Epithelial cell of prostate (primary cell): ENCODE data around the gene GLYR1.
"Not testable (repeated sequence)": the region's sequence is repeated elsewhere in the genome, so short reads cannot be mapped to it uniquely, and the experiment has no call there.

ENCODE experiments used
- DNase-seq: peaks from one replicate; pipeline ENCODE4 v3.0.0-alpha.2; 2011; ENCODE audit warnings: low read depth, low spot score
- H3K27ac ChIP-seq: fragments of 450-650 bp; 2 replicates; pipeline ENCODE4 v1.5.1; 2017; ENCODE audit warnings: mild to moderate bottlenecking

Gene GLYR1

GRCh38 chr16:4795181-4795827 lies 51.8 kb downstream of the GLYR1 start, which contains the start of gene SMIM22:
SMIM22 (plus strand) TSS chr16:4795369; CDS start chr16:4795735, 366 bp downstream.
- no peak for DNase-seq
- no peak within 1 kb of the TSS for H3K27ac ChIP-seq

- DNase-seq = no peak
- no peak overlapping the region for H3K27ac ChIP-seq
Observed at GRCh38 chr16:4792951-4793513, 54.1 kb downstream of the GLYR1 start.

GRCh38 chr16:4790871-4791270 lies 56.2 kb downstream of the GLYR1 start:
- no peak overlapping the region for H3K27ac ChIP-seq
- no peak for DNase-seq

- no peak for DNase-seq
- no peak overlapping the region for H3K27ac ChIP-seq
Observed at GRCh38 chr16:4790261-4790660, 56.8 kb downstream of the GLYR1 start.

GRCh38 chr16:4788910-4789309 lies 58.2 kb downstream of the GLYR1 start:
- no peak for DNase-seq
- no peak overlapping the region for H3K27ac ChIP-seq

GRCh38 chr16:4788489-4788889 lies 58.6 kb downstream of the GLYR1 start:
- H3K27ac ChIP-seq = no peak overlapping the region
- no peak for DNase-seq

GRCh38 chr16:4787627-4788482 lies 59.2 kb downstream of the GLYR1 start, which contains the start of gene SEPTIN12:
SEPTIN12 (minus strand) TSS chr16:4788345; CDS start chr16:4787645, 700 bp downstream.
- DNase-seq = no peak
- H3K27ac ChIP-seq = no peak within 1 kb of the TSS

GRCh38 chr16:4787068-4787467 lies 60.0 kb downstream of the GLYR1 start:
- DNase-seq = no peak
- H3K27ac ChIP-seq = no peak overlapping the region

- no peak overlapping the region for H3K27ac ChIP-seq
- DNase-seq = no peak
Observed at GRCh38 chr16:4785758-4786433, 61.2 kb downstream of the GLYR1 start.

- H3K27ac ChIP-seq, DNase-seq: not testable (repeated sequence)
Observed at GRCh38 chr16:4784444-4784987, 62.6 kb downstream of the GLYR1 start.

- DNase-seq = no peak
Observed at GRCh38 chr16:4783951-4784336, 63.1 kb downstream of the GLYR1 start.

GRCh38 chr16:4783251-4783950 lies 63.7 kb downstream of the GLYR1 start:
- no peak for DNase-seq
- H3K27ac ChIP-seq = no peak overlapping the region

More at GRCh38 chr16:4783951-4784336, 63.1 kb downstream of the GLYR1 start:
- no peak overlapping the region for H3K27ac ChIP-seq

- DNase-seq = no peak
- no peak overlapping the region for H3K27ac ChIP-seq
Observed at GRCh38 chr16:4780235-4780634, 66.9 kb downstream of the GLYR1 start.

GRCh38 chr16:4778050-4778392 lies 69.1 kb downstream of the GLYR1 start:
- H3K27ac ChIP-seq = no peak overlapping the region
- no peak for DNase-seq

GRCh38 chr16:4777339-4778049 lies 69.6 kb downstream of the GLYR1 start:
- no peak overlapping the region for H3K27ac ChIP-seq
- DNase-seq = no peak

GRCh38 chr16:4776141-4776705 lies 70.9 kb downstream of the GLYR1 start:
- no peak overlapping the region for H3K27ac ChIP-seq
- DNase-seq = no peak

- DNase-seq = no peak
- H3K27ac ChIP-seq = no peak overlapping the region
Observed at GRCh38 chr16:4775005-4775404, 72.1 kb downstream of the GLYR1 start.

- DNase-seq = no peak
- no peak overlapping the region for H3K27ac ChIP-seq
Observed at GRCh38 chr16:4772351-4772750, 74.7 kb downstream of the GLYR1 start.

- DNase-seq = no peak
- no peak overlapping the region for H3K27ac ChIP-seq
Observed at GRCh38 chr16:4771646-4772045, 75.4 kb downstream of the GLYR1 start.
